ENCODE data around the gene SH3PXD2A. TPM values are rescaled to one million over a fixed set of nuclear protein-coding genes. Genes with fewer than 3 reads are reported as not detected.

Gene SH3PXD2A
- total and polyA plus RNA-seq, 10 of the 15 experiments (the other 5 are each of a cell fraction or from before 2014, with no cell fraction given): 0.63 to 14.0 (median 4.4) TPM

DNA sequence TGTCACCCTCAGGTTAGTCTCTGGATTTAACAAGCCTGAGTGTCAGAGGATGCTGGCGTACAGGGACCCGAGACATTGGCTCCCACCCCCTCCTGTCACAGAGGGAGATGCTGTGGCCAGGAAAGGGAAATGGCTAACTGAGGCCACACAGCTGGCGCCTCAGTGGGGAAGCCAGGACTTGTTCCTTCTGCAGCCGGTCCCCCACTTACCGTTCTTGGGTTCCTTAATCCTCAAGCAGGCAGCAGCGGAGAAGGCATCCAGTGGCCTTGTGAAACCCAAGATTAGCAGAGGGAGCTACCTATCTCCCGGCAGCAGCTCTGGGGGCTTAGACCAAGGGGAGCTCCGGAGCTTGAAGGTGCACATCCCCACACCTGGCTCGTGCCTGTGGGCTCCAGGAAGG is 296.5 kb downstream of the SH3PXD2A start:
- Histone ChIP-seq H3K79me2 (ENCODE audit: control insufficient read depth, insufficient read depth, low read length) (no peaks in the 10 kb centered on the region), H3K4me1 (ENCODE audit: control insufficient read depth, insufficient read depth, low read length) (no peaks in the 10 kb centered on the region; the same call in 1 of the 2 replicates), H3K36me3 (ENCODE audit: control insufficient read depth in 2 of 2, insufficient read depth in 2 of 2, low read length in 1 of 2) (no peaks in the 10 kb centered on the region), H3K9ac (ENCODE audit: control insufficient read depth, insufficient read depth, low read length) (no peak overlapping the region), H3K27me3 (replicated peaks in 1 of 2; ENCODE audit: control insufficient read depth in 2 of 2, insufficient read depth in 2 of 2, low read length in 1 of 2) (peaks cover 10 to 12% of the 10 kb centered on the region in 2 experiments), H2AFZ (ENCODE audit: control insufficient read depth, low read depth, low read length) (no peak overlapping the region), H3K4me3 (no peak overlapping the region), H4K20me1 (ENCODE audit: control insufficient read depth, insufficient read depth) (no peaks in the 10 kb centered on the region; the same call in 1 of the 2 replicates), H3K4me2 (ENCODE audit: control insufficient read depth, insufficient read depth) (no peak overlapping the region), H3K9me3 (replicated peaks; ENCODE audit: control insufficient read depth, insufficient read depth, low read length) (no peaks in the 10 kb centered on the region), H3K27ac (ENCODE audit: control insufficient read depth, insufficient read depth) (no peak overlapping the region)
- RAD21 ChIA-PET (ENCODE audit: unreplicated experiment): no interaction called here
- intact Hi-C loops (cut with micrococcal nuclease; ENCODE audit: unreplicated experiment) (no loop called here), in situ Hi-C loops (cut with MboI) (no loop called here)
- no peak for DNase-seq (ENCODE audit: low read depth, low spot score)
- no peak for TF ChIP-seq SMC3 (IDR thresholded peaks at IDR 0.05; ENCODE audit: borderline replicate concordance, low read length)
- TF ChIP-seq, protein P1, sequence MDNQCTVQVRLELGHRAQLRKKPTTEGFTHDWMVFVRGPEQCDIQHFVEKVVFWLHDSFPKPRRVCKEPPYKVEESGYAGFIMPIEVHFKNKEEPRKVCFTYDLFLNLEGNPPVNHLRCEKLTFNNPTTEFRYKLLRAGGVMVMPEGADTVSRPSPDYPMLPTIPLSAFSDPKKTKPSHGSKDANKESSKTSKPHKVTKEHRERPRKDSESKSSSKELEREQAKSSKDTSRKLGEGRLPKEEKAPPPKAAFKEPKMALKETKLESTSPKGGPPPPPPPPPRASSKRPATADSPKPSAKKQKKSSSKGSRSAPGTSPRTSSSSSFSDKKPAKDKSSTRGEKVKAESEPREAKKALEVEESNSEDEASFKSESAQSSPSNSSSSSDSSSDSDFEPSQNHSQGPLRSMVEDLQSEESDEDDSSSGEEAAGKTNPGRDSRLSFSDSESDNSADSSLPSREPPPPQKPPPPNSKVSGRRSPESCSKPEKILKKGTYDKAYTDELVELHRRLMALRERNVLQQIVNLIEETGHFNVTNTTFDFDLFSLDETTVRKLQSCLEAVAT (IDR thresholded peaks at IDR 0.05): no peak
- no peak for TF ChIP-seq SMAD5 (IDR thresholded peaks at IDR 0.05; ENCODE audit: low read depth)
- TF ChIP-seq, protein P2, sequence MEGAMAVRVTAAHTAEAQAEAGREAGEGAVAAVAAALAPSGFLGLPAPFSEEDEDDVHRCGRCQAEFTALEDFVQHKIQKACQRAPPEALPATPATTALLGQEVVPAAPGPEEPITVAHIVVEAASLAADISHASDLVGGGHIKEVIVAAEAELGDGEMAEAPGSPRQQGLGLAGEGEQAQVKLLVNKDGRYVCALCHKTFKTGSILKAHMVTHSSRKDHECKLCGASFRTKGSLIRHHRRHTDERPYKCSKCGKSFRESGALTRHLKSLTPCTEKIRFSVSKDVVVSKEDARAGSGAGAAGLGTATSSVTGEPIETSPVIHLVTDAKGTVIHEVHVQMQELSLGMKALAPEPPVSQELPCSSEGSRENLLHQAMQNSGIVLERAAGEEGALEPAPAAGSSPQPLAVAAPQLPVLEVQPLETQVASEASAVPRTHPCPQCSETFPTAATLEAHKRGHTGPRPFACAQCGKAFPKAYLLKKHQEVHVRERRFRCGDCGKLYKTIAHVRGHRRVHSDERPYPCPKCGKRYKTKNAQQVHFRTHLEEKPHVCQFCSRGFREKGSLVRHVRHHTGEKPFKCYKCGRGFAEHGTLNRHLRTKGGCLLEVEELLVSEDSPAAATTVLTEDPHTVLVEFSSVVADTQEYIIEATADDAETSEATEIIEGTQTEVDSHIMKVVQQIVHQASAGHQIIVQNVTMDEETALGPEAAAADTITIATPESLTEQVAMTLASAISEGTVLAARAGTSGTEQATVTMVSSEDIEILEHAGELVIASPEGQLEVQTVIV (IDR thresholded peaks at IDR 0.05; ENCODE audit: borderline replicate concordance, partially characterized antibody): no peak
- TF ChIP-seq ZNF622 (IDR thresholded peaks at IDR 0.05): no peak
- POLR2A ChIA-PET: no interaction called here
- SMC1A ChIA-PET (ENCODE audit: uncharacterized antibody, unreplicated experiment): no interaction called here
- no peak for ATAC-seq
- no peak for FAIRE-seq
- CTCF ChIA-PET: interaction anchor here (0.7 kb wide), 1 partner anchor 24 kb away, joined by 3 read pairs; no protein-coding TSS in a partner anchor
- WGBS (ENCODE audit: insufficient coverage, insufficient replicate concordance, low lambda C conversion rate, missing lambda C conversion rate): 15% methylated on average over 9 of the region's 9 CpGs
- BruUV-seq (replicated peaks): no TSS peak

Measured in GM12878 (cell line).